ENCODE results near the gene GRIN2A. TPM values are rescaled to one million over a fixed set of nuclear protein-coding genes. Genes with fewer than 3 reads are reported as not detected.

Gene GRIN2A
- total RNA-seq, 2 experiments from 2014 or later = not detected

DNA sequence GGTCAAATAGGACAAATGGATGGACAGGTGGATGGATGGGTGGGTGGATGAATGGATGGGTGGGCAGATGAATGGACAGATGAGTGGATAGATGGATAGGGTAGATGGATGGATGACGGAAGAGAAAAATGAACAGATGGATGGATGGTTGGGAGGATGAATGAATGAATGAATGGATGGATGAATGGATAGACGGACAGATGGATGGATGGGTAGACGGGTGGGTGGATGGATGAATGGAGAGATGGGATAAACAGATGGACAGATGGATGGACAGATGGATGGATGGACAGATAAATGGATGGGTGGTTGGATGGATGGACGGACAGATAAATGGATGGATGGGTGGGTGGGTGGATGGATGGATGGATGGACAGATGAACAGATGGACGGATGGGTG, 232.8 kb downstream of the GRIN2A start:
- intact Hi-C loops (cut with micrococcal nuclease; ENCODE audit: unreplicated experiment) = no loop called here
- Histone ChIP-seq H3K79me2 (ENCODE audit: insufficient read depth, low read depth, low read length) (no peaks in the 10 kb centered on the region), H3K4me2 (ENCODE audit: low read length) (no peak overlapping the region), H3K9me3 (ENCODE audit: low read length) (no peaks in the 10 kb centered on the region), H3K4me3 (ENCODE audit: low read depth, low read length, poor library complexity, severe bottlenecking) (no peak overlapping the region), H3K4me1 (ENCODE audit: insufficient read depth, low read length, poor library complexity, severe bottlenecking) (no peaks in the 10 kb centered on the region), H4K20me1 (ENCODE audit: insufficient read depth, low read length) (no peaks in the 10 kb centered on the region), H3K36me3 (ENCODE audit: insufficient read depth, low read length) (no peaks in the 10 kb centered on the region), H3K27ac (ENCODE audit: low read depth, low read length, poor library complexity, severe bottlenecking) (no peak overlapping the region), H2AFZ (ENCODE audit: low read length) (no peak overlapping the region), H3K9me2 (ENCODE audit: insufficient read depth, low read length) (no peaks in the 10 kb centered on the region)
- no peak for DNase-seq (ENCODE audit: low spot score)
- ChIA-PET POLR2A (no interaction called here), CTCF (ENCODE audit: unreplicated experiment) (no interaction called here)
- TF ChIP-seq, protein P1, sequence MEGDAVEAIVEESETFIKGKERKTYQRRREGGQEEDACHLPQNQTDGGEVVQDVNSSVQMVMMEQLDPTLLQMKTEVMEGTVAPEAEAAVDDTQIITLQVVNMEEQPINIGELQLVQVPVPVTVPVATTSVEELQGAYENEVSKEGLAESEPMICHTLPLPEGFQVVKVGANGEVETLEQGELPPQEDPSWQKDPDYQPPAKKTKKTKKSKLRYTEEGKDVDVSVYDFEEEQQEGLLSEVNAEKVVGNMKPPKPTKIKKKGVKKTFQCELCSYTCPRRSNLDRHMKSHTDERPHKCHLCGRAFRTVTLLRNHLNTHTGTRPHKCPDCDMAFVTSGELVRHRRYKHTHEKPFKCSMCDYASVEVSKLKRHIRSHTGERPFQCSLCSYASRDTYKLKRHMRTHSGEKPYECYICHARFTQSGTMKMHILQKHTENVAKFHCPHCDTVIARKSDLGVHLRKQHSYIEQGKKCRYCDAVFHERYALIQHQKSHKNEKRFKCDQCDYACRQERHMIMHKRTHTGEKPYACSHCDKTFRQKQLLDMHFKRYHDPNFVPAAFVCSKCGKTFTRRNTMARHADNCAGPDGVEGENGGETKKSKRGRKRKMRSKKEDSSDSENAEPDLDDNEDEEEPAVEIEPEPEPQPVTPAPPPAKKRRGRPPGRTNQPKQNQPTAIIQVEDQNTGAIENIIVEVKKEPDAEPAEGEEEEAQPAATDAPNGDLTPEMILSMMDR (conservative IDR thresholded peaks at IDR 0.05; ENCODE audit: low read length) = no peak
- TF ChIP-seq EZH2phosphoT487 (IDR thresholded peaks at IDR 0.05; ENCODE audit: borderline replicate concordance, low read depth, low read length) = no peak
- BruUV-seq (replicated peaks) = no TSS peak

DNA sequence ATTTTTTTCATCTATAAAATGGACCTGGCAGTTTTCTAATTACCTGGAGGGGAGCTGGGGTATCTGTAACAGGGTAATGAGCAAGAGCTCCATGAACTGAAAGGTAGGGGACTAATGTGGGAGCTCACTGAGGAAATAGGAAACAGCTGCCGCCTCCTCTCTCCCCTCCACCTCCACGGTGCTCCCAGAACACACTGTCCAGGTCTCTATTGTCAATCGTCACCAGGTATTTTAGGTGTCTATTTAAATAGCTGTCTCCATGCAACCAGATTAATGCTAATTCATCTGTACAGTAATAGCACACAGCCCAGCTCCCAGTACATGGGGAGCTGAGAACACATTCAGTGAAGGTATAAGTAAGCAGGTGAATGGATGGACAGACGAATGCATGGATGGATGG, 233.3 kb downstream of the GRIN2A start:
- Histone ChIP-seq H3K4me1 (ENCODE audit: insufficient read depth, low read length, poor library complexity, severe bottlenecking) (no peaks in the 10 kb centered on the region), H3K9me3 (ENCODE audit: low read length) (no peaks in the 10 kb centered on the region), H3K4me3 (ENCODE audit: low read depth, low read length, poor library complexity, severe bottlenecking) (no peak overlapping the region), H3K4me2 (ENCODE audit: low read length) (no peak overlapping the region), H4K20me1 (ENCODE audit: insufficient read depth, low read length) (no peaks in the 10 kb centered on the region), H3K36me3 (ENCODE audit: insufficient read depth, low read length) (no peaks in the 10 kb centered on the region), H2AFZ (ENCODE audit: low read length) (no peak overlapping the region), H3K79me2 (ENCODE audit: insufficient read depth, low read depth, low read length) (no peaks in the 10 kb centered on the region), H3K9me2 (ENCODE audit: insufficient read depth, low read length) (no peaks in the 10 kb centered on the region), H3K27ac (ENCODE audit: low read depth, low read length, poor library complexity, severe bottlenecking) (no peak overlapping the region)
- DNase-seq (ENCODE audit: low spot score) = no peak
- no TSS peak for BruUV-seq (replicated peaks)
- intact Hi-C loops (cut with micrococcal nuclease; ENCODE audit: unreplicated experiment) = no loop called here
- ChIA-PET CTCF (ENCODE audit: unreplicated experiment) (no interaction called here), POLR2A (no interaction called here)
- TF ChIP-seq EZH2phosphoT487 (IDR thresholded peaks at IDR 0.05; ENCODE audit: borderline replicate concordance, low read depth, low read length) = no peak
- TF ChIP-seq, protein P1 (conservative IDR thresholded peaks at IDR 0.05; ENCODE audit: low read length) = no peak

DNA sequence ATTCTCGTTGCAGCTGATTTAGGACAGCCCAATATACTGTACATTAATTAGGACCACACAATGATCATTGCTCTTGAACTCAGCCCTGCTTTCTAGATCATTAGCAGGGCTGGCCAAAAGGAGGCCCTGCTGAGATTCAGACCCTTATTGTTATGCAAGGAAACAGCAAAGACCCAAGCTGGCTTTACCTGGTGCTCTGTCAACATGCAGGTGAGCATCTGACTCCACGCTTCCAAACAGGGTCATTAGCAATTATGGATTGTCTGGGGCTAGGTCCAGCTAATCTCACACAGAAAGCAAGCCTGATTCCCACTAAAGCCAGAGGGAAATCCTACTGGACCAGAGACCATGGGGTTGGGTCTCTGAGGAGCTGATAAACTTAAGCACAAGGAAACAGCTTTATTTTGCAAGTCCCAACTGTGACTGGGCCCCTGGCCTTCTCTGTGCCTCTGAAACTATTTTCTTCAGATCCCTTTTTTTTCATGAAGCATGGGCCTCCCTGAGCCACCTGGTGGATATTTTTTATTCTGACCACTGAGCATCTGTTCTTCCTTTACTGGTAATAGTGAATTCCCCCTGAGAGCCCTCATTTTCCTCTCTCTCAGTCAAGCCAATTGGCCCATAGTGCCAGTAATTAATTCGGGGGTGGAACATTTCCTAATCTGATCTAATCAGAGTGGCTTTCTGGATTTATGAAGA, 236.1 kb downstream of the GRIN2A start:
- H3K4me2 ChIP-seq (ENCODE audit: low read length) = no peak overlapping the region
- H3K4me1 ChIP-seq (ENCODE audit: insufficient read depth, low read length, poor library complexity, severe bottlenecking) = no peaks in the 10 kb centered on the region
- intact Hi-C loops (cut with micrococcal nuclease; ENCODE audit: unreplicated experiment) = no loop called here
- no peak overlapping the region for H3K4me3 ChIP-seq (ENCODE audit: low read depth, low read length, poor library complexity, severe bottlenecking)
- no peak overlapping the region for H2AFZ ChIP-seq (ENCODE audit: low read length)
- no peak for DNase-seq (ENCODE audit: low spot score)
- H3K36me3 ChIP-seq (ENCODE audit: insufficient read depth, low read length) = no peaks in the 10 kb centered on the region
- BruUV-seq (replicated peaks) = no TSS peak
- H3K9me2 ChIP-seq (ENCODE audit: insufficient read depth, low read length) = no peaks in the 10 kb centered on the region
- no peaks in the 10 kb centered on the region for H3K79me2 ChIP-seq (ENCODE audit: insufficient read depth, low read depth, low read length)
- TF ChIP-seq, protein P1 (conservative IDR thresholded peaks at IDR 0.05; ENCODE audit: low read length) = 0 out of 2 replicates have a peak, but pooled peaks have one; percentile 14
- TF ChIP-seq EZH2phosphoT487 (IDR thresholded peaks at IDR 0.05; ENCODE audit: borderline replicate concordance, low read depth, low read length) = no peak
- H3K27ac ChIP-seq (ENCODE audit: low read depth, low read length, poor library complexity, severe bottlenecking) = no peak overlapping the region
- H3K9me3 ChIP-seq (ENCODE audit: low read length) = no peaks in the 10 kb centered on the region
- H4K20me1 ChIP-seq (ENCODE audit: insufficient read depth, low read length) = no peaks in the 10 kb centered on the region
- ChIA-PET POLR2A (interaction anchor here (0.5 to 1.2 kb wide), 2 partner anchors 10 to 132 kb away, joined by 3 read pairs; no protein-coding TSS in a partner anchor), CTCF (ENCODE audit: unreplicated experiment) (no interaction called here)

Data from OCI-LY7 (cell line).